HepG2 (cell line): ENCODE measurements around the gene CHIC2. TPM values are rescaled to one million over a fixed set of nuclear protein-coding genes. Genes with fewer than 3 reads are reported as not detected.

Source experiments
- ATAC-seq: fragments of 200-7000 bp; cut with Tn5 transposase; 3 replicates; pipeline ENCODE4 v1.9.1; 2020; ENCODE audit warnings: mild to moderate bottlenecking, moderate library complexity
- BruUV-seq: library from RNA; stranded (reverse); fragments of 400-500 nt; replicated peaks from 2 replicates; lab custom pipeline; 2021; lab: Mats Ljungman, UMichigan
- CTCF ChIA-PET: fragments of 300-600 bp; formaldehyde crosslinking; extraction: SDS; loops from one replicate; lab custom pipeline; 2021; ENCODE audit warnings: low total read pairs, inconsistent platforms, low intra/inter-chr PET ratio; lab: Yijun Ruan, JAX
- POLR2A ChIA-PET: fragments of 350-600 bp; sonication (Branson Sonifier 250); formaldehyde crosslinking; loops from one replicate; lab custom pipeline; 2020; ENCODE audit warnings: antibody characterized with exemption, inconsistent platforms; lab: Yijun Ruan, JAX
- DNase-seq: peaks from one replicate; pipeline ENCODE4 v3.0.0-alpha.2; 2015; ENCODE audit warnings: low spot score
- FAIRE-seq: peaks from 3 replicates; lab custom pipeline; 2011; peaks lifted over from hg19 to GRCh38; lab: Jason Lieb, UNC
- H2AFZ ChIP-seq: one replicate; pipeline ENCODE4 v1.6.1; 2011; ENCODE audit warnings: low read length, inconsistent platforms
- H3K27ac ChIP-seq: fragments of 300-600 bp; 3 replicates; pipeline ENCODE4 v1.8.0; 2011; ENCODE audit warnings: mixed run types, mild to moderate bottlenecking, mixed read lengths, low read length, inconsistent platforms; ENCODE audit not compliant: insufficient read depth; ENCODE audit errors: extremely low read length
- H3K27me3 ChIP-seq, 2 experiments: fragments of 200-600 bp in 1 of 2; 2 replicates in 1 of 2; 3 replicates in 1 of 2; pipeline versions ENCODE4 v1.6.0 to v1.8.0; 2011; ENCODE audit warnings: low read length in 2 of 2, mild to moderate bottlenecking in 2 of 2, moderate library complexity in 2 of 2, inconsistent platforms in 1 of 2; ENCODE audit not compliant: insufficient read depth in 2 of 2, control insufficient read depth in 1 of 2
- H3K36me3 ChIP-seq, 2 experiments: fragments of 200-600 bp in 1 of 2; replicated peaks in 1 of 2; 2 replicates in 1 of 2; 3 replicates in 1 of 2; pipeline versions ENCODE4 v1.5.1 to v1.8.0; 2011; ENCODE audit warnings: low read length in 2 of 2, inconsistent platforms in 1 of 2; ENCODE audit not compliant: insufficient read depth in 2 of 2, control insufficient read depth in 1 of 2
- H3K4me1 ChIP-seq: 2 replicates; pipeline ENCODE4 v1.5.1; 2012; ENCODE audit warnings: low read length, inconsistent platforms; ENCODE audit not compliant: insufficient read depth
- H3K4me2 ChIP-seq: 2 replicates; pipeline ENCODE4 v1.6.0; 2011; ENCODE audit warnings: low read depth, low read length, inconsistent platforms
- H3K4me3 ChIP-seq, 3 experiments: fragments of 200-600 bp in 1 of 3; sonication (generic), shearing (Covaris generic) in 1 of 3; replicated peaks in 1 of 3; 2 replicates each; pipeline ENCODE4 v1.5.1; 2011 to 2016; ENCODE audit warnings: low read length in 3 of 3, inconsistent platforms in 2 of 3, low read depth in 2 of 3, mild to moderate bottlenecking in 2 of 3, control low read depth in 1 of 3, mixed read lengths in 1 of 3; ENCODE audit not compliant: insufficient read depth in 1 of 3
- H3K79me2 ChIP-seq: one replicate; pipeline ENCODE4 v1.6.1; 2011; ENCODE audit warnings: low read length, inconsistent platforms; ENCODE audit not compliant: insufficient read depth
- H3K9ac ChIP-seq: 2 replicates; pipeline ENCODE4 v1.6.0; 2011; ENCODE audit warnings: mild to moderate bottlenecking, low read depth, low read length, inconsistent platforms; ENCODE audit not compliant: insufficient read depth
- H3K9me3 ChIP-seq: 2 replicates; pipeline ENCODE4 v1.5.1; 2012; ENCODE audit warnings: mild to moderate bottlenecking, low read length
- H4K20me1 ChIP-seq: 2 replicates; pipeline ENCODE4 v1.6.0; 2011; ENCODE audit warnings: inconsistent platforms, mild to moderate bottlenecking, low read length, moderate library complexity; ENCODE audit not compliant: insufficient read depth
- HDAC2 ChIP-seq: sonication (generic); formaldehyde crosslinking; IDR thresholded peaks from 2 replicates; pipeline ENCODE4 v1.4.0; 2020; ENCODE audit warnings: missing genetic modification reagents
- HMGXB4 ChIP-seq, 2 experiments: sonication (generic) in 1 of 2; formaldehyde crosslinking in 1 of 2; IDR thresholded peaks; 2 replicates each; pipeline versions ENCODE4 v1.4.0 to v1.6.1; 2018 to 2020; ENCODE audit warnings: missing genetic modification reagents in 2 of 2, borderline replicate concordance in 1 of 2, low read depth in 1 of 2, mild to moderate bottlenecking in 1 of 2, missing biosample characterization in 1 of 2
- JUN ChIP-seq: sonication (generic); formaldehyde crosslinking; IDR thresholded peaks from 2 replicates; pipeline ENCODE4 v1.4.0; 2020; ENCODE audit warnings: mild to moderate bottlenecking, missing genetic modification reagents
- KDM5A ChIP-seq: fragments of 200-600 bp; sonication (generic); IDR thresholded peaks from 2 replicates; pipeline ENCODE4 v1.7.0; 2018; ENCODE audit warnings: antibody characterized with exemption, mild to moderate bottlenecking, low read length, borderline replicate concordance
- ZFX ChIP-seq: sonication (generic); formaldehyde crosslinking; IDR thresholded peaks from 2 replicates; pipeline ENCODE4 v1.4.0; 2020; ENCODE audit warnings: mild to moderate bottlenecking, low read depth, missing genetic modification reagents, moderate library complexity
- ZKSCAN1 ChIP-seq: fragments of 150-350 bp; IDR thresholded peaks from 2 replicates; pipeline ENCODE4 v1.6.1; 2014; ENCODE audit warnings: low read length
- ZKSCAN8 ChIP-seq: IDR thresholded peaks from 2 replicates; pipeline ENCODE4 v1.6.1; 2016; ENCODE audit warnings: borderline replicate concordance, missing genetic modification reagents, missing compliant biosample characterization
- ZMYM3 ChIP-seq: sonication (generic); formaldehyde crosslinking; IDR thresholded peaks from 2 replicates; pipeline ENCODE4 v1.5.1; 2020; ENCODE audit warnings: mild to moderate bottlenecking, missing genetic modification reagents
- ZNF136 ChIP-seq: sonication (generic); formaldehyde crosslinking; IDR thresholded peaks from 2 replicates; pipeline ENCODE4 v1.8.1; 2022; ENCODE audit warnings: low read depth, mild to moderate bottlenecking, moderate library complexity, missing genetic modification reagents
- ZNF44 ChIP-seq: sonication (generic); formaldehyde crosslinking; IDR thresholded peaks from 2 replicates; pipeline ENCODE4 v1.5.1; 2020; ENCODE audit warnings: mild to moderate bottlenecking, missing genetic modification reagents
- ZNF563 ChIP-seq: sonication (generic); formaldehyde crosslinking; IDR thresholded peaks from 2 replicates; pipeline ENCODE4 v1.8.0; 2022; ENCODE audit warnings: mild to moderate bottlenecking, moderate library complexity, missing genetic modification reagents
- ZNF607 ChIP-seq: sonication (generic); formaldehyde crosslinking; IDR thresholded peaks from 2 replicates; pipeline ENCODE4 v1.5.1; 2020; ENCODE audit warnings: missing genetic modification reagents, mild to moderate bottlenecking, borderline replicate concordance
- WGBS: methylation state at CpG from one replicate; pipeline ENCODE4 v1.1.6; 2017; ENCODE audit warnings: low lambda C conversion rate; 5-methylcytosine and 5-hydroxymethylcytosine counted together
- in situ Hi-C: cut with HindIII; loops from 2 replicates; pipeline ENCODE4 v1.10.0; 2017; ENCODE audit warnings: low pct_unique_long_range_greater_than_20kb; ENCODE audit not compliant: extremely low pct_ligation_motif_present
- intact Hi-C: fragments of 100-400 bp; cut with micrococcal nuclease; formaldehyde crosslinking; loops from one replicate; pipeline ENCODE4 v1.10.0; 2022; ENCODE audit not compliant: unreplicated experiment
- polyA plus RNA-seq, 8 experiments: library from polyadenylated mRNA; depleted of rRNA in 3 of 8; stranded (reverse) in 7 of 8; unstranded in 1 of 8; fragments of >200 nt; fragmentation: Illumina TruSeq in 4 of 8; extraction: Trizol in 4 of 8; gene quantifications; 2 replicates each; pipeline versions ENCODE4 v1.2.1 to v1.2.3, GENCODE V29; 2011 to 2016; ENCODE audit warnings: low read depth in 4 of 8, missing spikeins in 1 of 8, mixed read lengths in 1 of 8; ENCODE audit not compliant: insufficient read depth in 1 of 8
- total RNA-seq, 5 experiments: library from RNA; depleted of rRNA; stranded (reverse); fragments of >200 nt; fragmentation: Illumina TruSeq; extraction: Trizol; gene quantifications; 2 replicates each; pipeline ENCODE4 v1.2.3, GENCODE V29; 2016; ENCODE audit warnings: low read depth in 1 of 5

CHIC2 gene
- total and polyA plus RNA-seq, 2 of the 13 experiments (the other 11 are each of a cell fraction or from before 2014, with no cell fraction given): 10.0 to 17.2 TPM

GRCh38 chr4:54093324-54094240, 29.2 kb upstream of the CHIC2 start:
- TF ChIP-seq ZNF136 (CRISPR knock-in tag): no peak

GRCh38 chr4:54092405-54093323, 28.3 kb upstream of the CHIC2 start:
- Histone ChIP-seq H3K36me3 (no peaks in the 10 kb centered on the region), H3K9me3 (no peaks in the 10 kb centered on the region), H3K27me3 (peaks cover 4 to 49% of the 10 kb centered on the region in 2 experiments; a peak in 3 of 5 replicates), H3K4me2 (peak overlapping the region; percentile 96), H3K4me3 (peak overlapping the region; percentile 52 to 79 (median 56)), H2AFZ (no peak overlapping the region), H3K79me2 (no peaks in the 10 kb centered on the region), H4K20me1 (no peaks in the 10 kb centered on the region), H3K4me1 (peaks cover 32% of the 10 kb centered on the region), H3K27ac (peak overlapping the region; percentile 43), H3K9ac (peak overlapping the region; percentile 60)
- ATAC-seq (no peak), FAIRE-seq (no peak), DNase-seq (no peak)
- WGBS: 37% methylated on average over 13 of the region's 13 CpGs
- ChIA-PET POLR2A (interaction anchor here (2.8 kb wide), 1 partner anchor 30 kb away, joined by 18 read pairs; no protein-coding TSS in a partner anchor), CTCF (no interaction called here)
- in situ Hi-C loops (no loop called here), intact Hi-C loops (loop anchor here (5.0 kb wide), 1 partner anchor 1215 kb away; no protein-coding TSS in a partner anchor)
- no TSS peak for BruUV-seq
- no peak for TF ChIP-seq ZNF44
- peak; percentile 97 for TF ChIP-seq ZKSCAN8 (CRISPR knock-in tag)
- TF ChIP-seq ZNF607 (CRISPR knock-in tag): 0 out of 2 replicates have a peak, but pooled peaks have one; percentile 0
- peak; percentile 58; the same call in 1 of the 2 replicates for TF ChIP-seq ZMYM3
- TF ChIP-seq HMGXB4 (CRISPR knock-in tag; IDR thresholded peaks at IDR 0.05; ENCODE audit: borderline replicate concordance in 1 of 2, low read depth in 1 of 2): 0 out of 4 replicates have a peak, but pooled peaks of 1 of the 2 experiments have one; percentile 24
- TF ChIP-seq JUN: 0 out of 2 replicates have a peak, but pooled peaks have one; percentile 20
- no peak for TF ChIP-seq HDAC2 (CRISPR knock-in tag)
- no peak for TF ChIP-seq ZKSCAN1
- TF ChIP-seq ZFX: 0 out of 2 replicates have a peak, but pooled peaks have one; percentile 27
- no peak for TF ChIP-seq KDM5A
- TF ChIP-seq ZNF563: no peak

More at GRCh38 chr4:54093324-54094240, 29.2 kb upstream of the CHIC2 start:
- no peaks in the 10 kb centered on the region for H3K36me3 ChIP-seq
- H4K20me1 ChIP-seq: no peaks in the 10 kb centered on the region
- H2AFZ ChIP-seq: no peak overlapping the region
- H3K9me3 ChIP-seq: no peaks in the 10 kb centered on the region
- peaks cover 32% of the 10 kb centered on the region for H3K4me1 ChIP-seq
- H3K27ac ChIP-seq: no peak overlapping the region
- no peak for ATAC-seq
- in situ Hi-C loops (no loop called here), intact Hi-C loops (loop anchor here (5.0 kb wide), 1 partner anchor 1216 kb away; no protein-coding TSS in a partner anchor)
- H3K4me3 ChIP-seq: no peak overlapping the region
- peaks cover 4 to 57% of the 10 kb centered on the region in 2 experiments; a peak in 3 of 5 replicates for H3K27me3 ChIP-seq
- H3K79me2 ChIP-seq: no peaks in the 10 kb centered on the region
- ChIA-PET POLR2A (no interaction called here), CTCF (no interaction called here)
- H3K9ac ChIP-seq: no peak overlapping the region
- no peak for FAIRE-seq
- no TSS peak for BruUV-seq
- no peak overlapping the region for H3K4me2 ChIP-seq
- no peak for DNase-seq
- 70% methylated on average over 37 of the region's 37 CpGs for WGBS
